GM18951 (cell line): Measurements from ENCODE around the gene GLS.

Experiments
- POLR2A ChIP-seq: IDR thresholded peaks from 4 replicates; pipeline ENCODE4 v1.6.1; 2011; ENCODE audit warnings: mild to moderate bottlenecking; ENCODE audit not compliant: insufficient read length, insufficient read depth; ENCODE audit errors: extremely low read depth
- in situ Hi-C: fragments of 300-500 bp; cut with MboI; formaldehyde crosslinking; loops from one replicate; pipeline ENCODE4 v1.12.0; 2022; ENCODE audit warnings: low sequenced_read_pairs, mixed read lengths, inconsistent platforms; ENCODE audit not compliant: unreplicated experiment

Gene GLS

GRCh38 chr2:190997526-190998113 is 117.0 kb downstream of the GLS start:
- no peak for TF ChIP-seq POLR2A
- in situ Hi-C loops: no loop called here

GRCh38 chr2:190999058-190999457 is 118.4 kb downstream of the GLS start:
- TF ChIP-seq POLR2A: no peak
- in situ Hi-C loops: no loop called here

DNA sequence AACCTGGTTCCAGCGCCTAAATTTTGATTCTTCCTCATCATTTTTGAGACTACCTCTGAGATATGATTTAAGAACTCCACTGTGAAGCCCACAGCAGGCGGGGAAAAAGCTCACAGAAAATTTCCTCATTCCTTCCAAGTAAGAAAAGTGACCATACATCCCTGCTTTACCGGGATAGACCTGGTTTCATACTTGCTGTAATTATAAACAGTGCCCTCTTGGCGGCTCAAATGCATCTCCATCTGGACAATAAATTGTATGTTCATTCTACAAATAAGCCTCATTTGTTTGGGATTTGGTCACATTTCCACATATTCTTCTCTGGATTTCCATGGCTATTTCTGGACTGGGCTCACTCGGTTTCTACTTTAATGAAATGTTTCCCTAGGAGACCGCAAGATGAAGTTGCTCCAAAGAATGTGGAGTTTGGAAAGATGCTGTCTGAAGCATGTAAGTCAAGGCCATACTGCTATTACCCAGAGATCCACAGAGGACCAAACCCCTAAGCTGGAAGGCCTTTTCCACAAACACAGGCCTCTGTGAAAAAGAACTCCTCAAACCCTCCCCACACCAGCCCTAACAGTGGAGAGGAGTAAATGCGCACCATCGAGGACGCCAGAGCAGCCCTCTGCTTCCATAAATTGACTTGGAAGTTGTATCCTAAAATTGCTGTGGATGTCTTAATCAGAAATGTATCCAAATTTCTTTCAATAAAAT is 119.5 kb downstream of the GLS start:
- in situ Hi-C loops: no loop called here

GRCh38 chr2:191001032-191001431 is 120.4 kb downstream of the GLS start:
- in situ Hi-C loops: no loop called here
- no peak for TF ChIP-seq POLR2A

More for the DNA sequence above, 119.5 kb downstream of the GLS start:
- TF ChIP-seq POLR2A: no peak

- peak; percentile 38 for TF ChIP-seq POLR2A
- in situ Hi-C loops: no loop called here
Observed at GRCh38 chr2:191001624-191002023, 121.0 kb downstream of the GLS start.

DNA sequence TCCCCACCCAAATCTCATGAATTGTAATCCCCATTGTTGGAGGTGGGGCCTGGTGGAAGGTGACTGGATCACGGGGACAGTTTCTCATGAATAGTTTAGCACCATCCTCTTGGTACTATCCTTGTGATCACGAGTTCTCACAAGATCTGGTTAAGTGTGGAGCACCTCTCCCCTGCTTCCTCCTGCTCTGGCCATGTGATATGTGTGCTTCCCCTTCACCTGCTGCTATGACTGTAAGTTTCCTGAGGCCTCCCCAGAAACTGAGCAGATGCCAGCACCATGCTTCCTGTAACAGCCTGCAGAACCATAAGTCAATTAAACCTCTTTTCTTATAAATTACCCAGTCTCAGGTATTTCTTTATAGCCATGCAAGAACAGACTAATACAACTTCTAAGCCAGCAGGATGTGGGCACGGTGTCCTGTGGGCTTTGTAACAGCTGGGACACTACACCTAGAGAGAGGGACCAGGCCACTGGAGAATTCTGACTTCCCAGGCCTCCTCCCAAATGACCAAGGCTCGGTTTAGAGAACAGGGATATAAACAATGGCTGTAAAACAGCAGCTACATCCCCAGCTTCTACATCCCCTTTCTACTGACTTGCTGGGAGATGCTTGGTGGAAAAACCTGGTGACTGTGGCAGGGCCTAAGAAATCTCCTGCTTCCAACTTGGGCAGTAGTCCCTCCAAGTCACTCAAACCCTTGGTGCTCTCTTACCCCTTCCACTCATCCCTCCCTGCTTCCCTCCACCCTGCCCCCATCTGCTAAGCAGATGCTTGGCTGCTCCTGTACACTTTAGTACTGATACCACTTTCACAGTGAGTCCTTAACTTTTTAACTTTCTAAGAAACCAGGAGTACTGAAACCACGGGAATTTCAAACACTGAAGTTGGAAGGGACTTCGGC is 123.0 kb downstream of the GLS start:
- in situ Hi-C loops: no loop called here
- TF ChIP-seq POLR2A: no peak

DNA sequence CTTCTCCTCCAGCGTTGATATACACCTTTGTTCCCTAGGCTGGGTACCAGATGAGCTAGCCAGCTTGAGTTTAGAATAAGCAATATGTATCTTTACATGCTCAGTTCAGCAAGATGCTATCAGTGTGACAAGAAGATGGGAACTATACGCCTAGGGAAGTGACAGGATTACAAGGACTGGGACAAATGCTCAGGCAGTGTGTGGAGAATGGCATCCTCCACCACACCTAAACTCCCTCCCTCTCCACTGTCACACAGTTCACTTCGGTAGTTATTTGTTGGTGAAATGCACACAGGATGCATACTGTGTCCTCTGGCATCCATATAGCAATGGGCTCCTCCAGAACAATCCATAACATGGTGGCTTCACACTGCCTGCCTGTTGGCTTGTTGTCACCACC is 125.7 kb downstream of the GLS start:
- TF ChIP-seq POLR2A: no peak
- in situ Hi-C loops: no loop called here

DNA sequence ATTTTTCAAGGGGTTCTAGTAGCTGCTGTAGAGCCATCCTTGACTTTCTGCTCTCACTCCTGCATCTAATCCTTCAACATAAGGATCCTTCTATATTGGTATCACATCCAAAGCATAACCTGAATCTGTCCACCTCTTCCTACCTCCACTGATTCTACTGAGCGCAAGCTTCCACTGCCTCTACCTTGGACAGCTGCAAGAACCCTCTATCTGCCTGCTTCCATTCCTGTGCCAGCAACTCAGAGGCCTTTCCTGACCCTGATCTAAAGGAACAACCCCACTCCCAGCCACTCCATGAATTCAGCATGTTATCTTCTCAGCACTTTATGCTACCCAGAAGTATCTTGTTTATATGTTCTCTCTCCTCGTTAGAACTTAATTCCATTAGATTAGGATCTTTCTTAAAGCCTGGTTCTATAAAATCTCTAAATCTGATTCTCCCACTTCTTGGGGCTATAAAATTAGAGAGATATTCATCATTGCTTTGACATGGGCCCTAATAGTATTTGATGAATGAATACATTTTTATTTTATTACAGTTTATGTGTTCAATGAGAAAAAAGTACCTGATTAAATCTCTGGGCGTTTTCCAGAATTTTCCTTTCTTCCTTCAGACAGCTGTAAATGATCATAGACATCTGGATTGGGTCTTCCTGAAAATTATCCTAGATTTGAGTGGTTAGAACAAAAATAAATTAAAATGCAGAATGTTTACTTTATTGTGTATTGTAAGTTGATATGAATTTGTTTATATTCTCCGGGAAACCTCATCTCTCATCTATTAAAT is 126.6 kb downstream of the GLS start:
- in situ Hi-C loops: no loop called here

GRCh38 chr2:191008286-191008685 is 127.7 kb downstream of the GLS start:
- no peak for TF ChIP-seq POLR2A
- in situ Hi-C loops: no loop called here

More for the DNA sequence above, 126.6 kb downstream of the GLS start:
- TF ChIP-seq POLR2A: no peak

GRCh38 chr2:191009541-191010374 is 129.1 kb downstream of the GLS start:
- TF ChIP-seq POLR2A: no peak
- in situ Hi-C loops: no loop called here

DNA sequence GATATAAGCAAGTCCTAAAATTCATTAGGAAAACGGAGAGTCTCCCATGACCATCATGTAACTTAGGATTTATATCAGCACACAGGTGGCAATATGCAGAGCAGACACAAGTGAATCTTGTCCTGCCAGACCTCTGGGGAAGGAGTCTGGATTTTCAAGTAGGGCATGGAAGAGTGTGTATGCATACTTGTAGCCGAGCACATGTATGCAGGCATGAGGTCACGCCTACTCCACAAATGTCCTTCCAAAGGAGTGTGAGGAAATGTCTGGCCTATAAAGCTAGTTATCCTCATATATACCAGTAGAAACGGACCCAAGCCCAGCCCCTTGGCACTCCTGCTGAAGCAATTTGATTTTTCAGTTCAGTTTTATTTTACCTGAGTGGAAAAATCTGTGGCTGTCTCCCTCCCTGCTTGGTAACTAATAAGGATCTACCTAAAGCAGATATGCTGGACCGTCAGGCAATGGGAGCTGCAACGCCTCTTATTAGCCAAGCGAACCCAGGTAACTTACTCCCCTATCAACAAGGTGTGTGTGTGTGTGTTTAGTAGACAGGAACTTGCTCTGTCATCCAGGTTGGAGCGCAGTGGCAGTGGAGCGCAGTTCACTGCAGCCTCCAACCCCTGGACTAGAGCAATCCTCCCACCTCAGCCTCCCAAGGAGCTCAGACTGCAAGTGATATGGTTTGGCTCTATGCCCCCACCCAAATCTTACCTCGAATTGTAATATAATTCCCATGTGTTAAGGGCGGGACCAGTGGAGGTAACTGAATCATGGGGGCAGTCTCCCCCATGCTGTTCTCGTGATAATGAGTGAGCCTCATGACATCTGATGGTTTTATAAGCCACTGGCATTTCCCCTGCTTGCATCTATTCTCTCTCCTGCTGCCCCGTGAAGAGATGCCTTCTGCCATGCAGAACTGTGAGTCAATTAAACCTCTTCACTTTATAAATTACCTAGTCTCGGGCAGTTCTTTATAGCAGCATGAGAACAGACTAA is 130.6 kb downstream of the GLS start:
- in situ Hi-C loops: no loop called here
- TF ChIP-seq POLR2A: peak; percentile 47
